Progenitor cell of endocrine pancreas (in vitro differentiated cells): Measurements from ENCODE around the gene TET2. TPM values are rescaled to one million over a fixed set of nuclear protein-coding genes. Genes with fewer than 3 reads are reported as not detected.

Experiments
- DNase-seq: peaks from one replicate; pipeline ENCODE4 v3.0.0; 2021; ENCODE audit warnings: low spot score; ENCODE audit not compliant: unreplicated experiment
- H3K27ac Mint-ChIP-seq: 2 replicates; pipeline ENCODE4 v1.8.0; 2021; ENCODE audit warnings: mild to moderate bottlenecking, moderate library complexity, mixed read lengths
- H3K27me3 Mint-ChIP-seq: 2 replicates; pipeline ENCODE4 v1.8.0; 2021; ENCODE audit warnings: mixed read lengths
- H3K36me3 Mint-ChIP-seq: 2 replicates; pipeline ENCODE4 v1.8.0; 2022; ENCODE audit warnings: mixed read lengths; ENCODE audit not compliant: insufficient read depth
- H3K4me1 Mint-ChIP-seq: 2 replicates; pipeline ENCODE4 v1.8.0; 2021; ENCODE audit warnings: low read depth, mixed read lengths
- H3K4me3 Mint-ChIP-seq: 2 replicates; pipeline ENCODE4 v1.8.0; 2021; ENCODE audit warnings: low read depth, mild to moderate bottlenecking, moderate library complexity, mixed read lengths
- H3K9me3 Mint-ChIP-seq: 2 replicates; pipeline ENCODE4 v1.8.0; 2021; ENCODE audit warnings: low read depth, mixed read lengths
- CTCF ChIP-seq: fragments of 200-600 bp; sonication (generic); IDR thresholded peaks from one replicate; pipeline ENCODE4 v1.5.0; 2021; ENCODE audit warnings: antibody characterized with exemption, mild to moderate bottlenecking; ENCODE audit not compliant: unreplicated experiment
- total RNA-seq: library from RNA; stranded (reverse); gene quantifications from 2 replicates; pipeline ENCODE4 v1.2.1, GENCODE V29; 2021

Gene TET2
- total RNA-seq, 1 donor from 2014 or later, result 37.2 TPM

DNA sequence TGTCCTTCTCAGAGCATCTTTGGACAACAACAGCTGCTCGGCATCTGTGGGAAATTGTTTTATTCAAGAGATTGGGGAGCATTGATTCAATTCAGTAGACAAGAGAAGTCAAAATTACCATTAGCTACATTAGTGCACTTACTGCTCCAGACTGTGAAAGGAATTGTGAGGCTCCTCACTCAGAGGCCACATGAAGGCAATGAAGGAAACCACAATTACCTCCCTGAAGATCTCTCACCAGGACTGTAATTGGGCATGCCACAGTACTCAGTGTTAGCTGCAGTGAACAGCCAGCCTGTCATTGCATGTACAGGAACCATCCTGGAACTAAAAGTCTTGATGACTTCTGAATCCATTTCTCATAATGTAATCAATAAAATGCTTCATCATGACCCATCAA, 182.4 kb downstream of the TET2 start:
- Mint-ChIP-seq H3K27me3 (no peaks in the 10 kb centered on the region), H3K36me3 (no peaks in the 10 kb centered on the region), H3K4me3 (no peak overlapping the region), H3K27ac (no peak overlapping the region), H3K9me3 (no peaks in the 10 kb centered on the region), H3K4me1 (no peaks in the 10 kb centered on the region)
- DNase-seq, result no peak
- no peak for TF ChIP-seq CTCF
